GM19023 (cell line): ENCODE results near the gene TOX3.

ENCODE experiments used
- ATAC-seq: cut with Tn5 transposase; IDR thresholded peaks from one replicate; pipeline ENCODE4 v1.9.1; 2021; ENCODE audit warnings: mild to moderate bottlenecking, moderate library complexity; ENCODE audit not compliant: unreplicated experiment

The TOX3 gene

DNA sequence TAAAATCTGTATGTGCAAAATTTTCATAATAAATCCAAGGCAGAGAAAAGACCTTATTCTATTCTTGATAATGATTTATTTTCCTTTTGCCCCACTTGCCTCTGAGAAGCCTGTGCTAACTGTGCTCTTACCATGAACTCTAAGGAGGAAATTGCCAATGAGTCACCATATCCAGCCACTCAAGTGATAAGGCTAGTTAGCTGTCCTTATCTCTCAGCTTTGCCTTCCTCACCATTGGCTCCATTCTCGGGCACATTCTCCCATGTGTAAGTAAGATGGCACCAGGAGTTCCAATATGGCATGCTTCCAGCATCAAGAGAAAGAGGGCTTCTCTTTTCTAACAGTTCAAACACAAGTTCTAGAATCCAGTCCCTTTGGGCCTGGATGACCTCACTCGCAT, 142.4 kb downstream of the TOX3 start:
- no peak for ATAC-seq

GRCh38 chr16:52399116-52399515, 147.8 kb downstream of the TOX3 start:
- ATAC-seq = no peak

- ATAC-seq = no peak
Observed at GRCh38 chr16:52398491-52398960, 148.4 kb downstream of the TOX3 start.

- ATAC-seq = no peak
Observed at GRCh38 chr16:52398021-52398420, 148.9 kb downstream of the TOX3 start.

GRCh38 chr16:52393448-52393847, 153.5 kb downstream of the TOX3 start:
- ATAC-seq = no peak

GRCh38 chr16:52389045-52389444, 157.9 kb downstream of the TOX3 start:
- no peak for ATAC-seq
